Heart left ventricle (tissue), 16 donors: ENCODE results near the gene CCDC106. TPM values are rescaled to one million over a fixed set of nuclear protein-coding genes. Genes with fewer than 3 reads are reported as not detected.
A peak's percentile ranks its signal among the peaks of the same experiment; 100 is the strongest.

Experiments
- ATAC-seq, 4 donors: fragments of 200-7000 bp; cut with Tn5 transposase; one replicate each; pipeline ENCODE4 v1.9.1; 2020 to 2022; ENCODE audit warnings: moderate library complexity in 4 of 4, mild to moderate bottlenecking in 3 of 4, moderate number of reproducible peaks in 1 of 4
- DNase-seq, 5 donors: peaks; one replicate each; pipeline ENCODE4 v3.0.0-alpha.2; 2020
- H3K27ac ChIP-seq, 12 donors: fragments of 200-600 bp; sonication (generic) in 4 of 12; one replicate each; pipeline versions ENCODE4 v1.5.0 to v1.8.0; 2016 to 2022; ENCODE audit warnings: mild to moderate bottlenecking in 2 of 12
- H3K27me3 ChIP-seq, 9 donors: fragments of 200-600 bp; sonication (generic) in 2 of 9; one replicate each; pipeline versions ENCODE4 v1.5.1 to v1.8.0; 2016 to 2022; ENCODE audit warnings: mild to moderate bottlenecking in 3 of 9
- H3K36me3 ChIP-seq, 9 donors: fragments of 200-600 bp; sonication (generic) in 2 of 9; one replicate each; pipeline versions ENCODE4 v1.5.0 to v1.8.0; 2018 to 2022; ENCODE audit warnings: mild to moderate bottlenecking in 2 of 9
- H3K4me1 ChIP-seq, 12 donors: fragments of 200-600 bp; sonication (generic) in 4 of 12; one replicate each; pipeline versions ENCODE4 v1.5.0 to v1.8.0; 2016 to 2022; ENCODE audit warnings: mild to moderate bottlenecking in 3 of 12
- H3K4me3 ChIP-seq, 12 donors: fragments of 200-600 bp; sonication (generic) in 4 of 12; one replicate each; pipeline versions ENCODE4 v1.5.0 to v1.8.0; 2017 to 2022; ENCODE audit warnings: mild to moderate bottlenecking in 9 of 12, moderate library complexity in 4 of 12
- H3K9me3 ChIP-seq, 12 donors: fragments of 200-600 bp; sonication (generic) in 4 of 12; one replicate each; pipeline versions ENCODE4 v1.5.0 to v1.8.0; 2016 to 2022; ENCODE audit warnings: mild to moderate bottlenecking in 1 of 12
- CTCF ChIP-seq, 12 donors: fragments of 200-600 bp; sonication (generic) in 4 of 12; IDR thresholded peaks; one replicate each; pipeline versions ENCODE4 v1.5.0 to v1.8.0; 2018 to 2022; ENCODE audit warnings: antibody characterized with exemption in 12 of 12, mild to moderate bottlenecking in 5 of 12
- POLR2A ChIP-seq, 2 donors: fragments of 450-650 bp; IDR thresholded peaks; one replicate each; pipeline ENCODE4 v1.6.1; 2017; ENCODE audit warnings: antibody characterized with exemption in 2 of 2, mild to moderate bottlenecking in 2 of 2, moderate library complexity in 2 of 2
- WGBS, 4 donors: extraction: QIAGEN DNeasy Blood & Tissue Kit in 2 of 4; methylation state at CpG; one replicate each; pipeline versions ENCODE4 v1.1.5 to v1.1.7; 2013 to 2018; 5-methylcytosine and 5-hydroxymethylcytosine counted together
- intact Hi-C, 10 donors: fragments of 100-400 bp; cut with DNase I; formaldehyde crosslinking; loops; one replicate each; pipeline versions ENCODE4 v1.11.1 to v1.14.2; 2022
- polyA plus RNA-seq, 2 donors: library from polyadenylated mRNA; stranded (reverse); fragments of 200-250 nt; gene quantifications; one replicate each; pipeline ENCODE4 v1.2.3, GENCODE V29; 2013
- total RNA-seq, 9 donors: library from RNA; depleted of rRNA in 2 of 9; stranded (reverse); fragments of >200 nt in 2 of 9; fragmentation: NEBNext Ultra II Directional in 3 of 9; extraction: Animal tissue kit (Norgen Biotek cat#: 25700) in 3 of 9; gene quantifications; one replicate each; pipeline versions ENCODE4 v1.1.0 to v1.2.4, GENCODE V29; 2016 to 2023
- donor health status: ischemic (EF 13 %, LVEDD 7.1; RV severe dilation, severe dysfunction).
- donor health status: healthy with polysubstance abuse.
- donor health status: DM: no; HTN: yes; CAD: no.
- donor health status: DM: no; HTN: no; CAD: no.
- donor health status: ischemic (EF 25% LVEDD 6.9; RV normal size, moderate dysfunction).
- donor health status: ischemic (EF 25% LVEDD 5.7; RV mildly dilated, moderate dysfunction).
- donor health status: healthy.
- donor health status: DM: yes; HTN: yes; CAD: no.
- donor health status: ischemic (EF 35%, LVEDD 5.7; RV mildly dilated, moderate dysfunction).
- donor health status: nonischemic (EF 11% LVEDD 7.7; RV severe dilation, severe dysfunction).
- donor health status: DM: yes; HTN: yes; CAD: no.
- donor health status: PGD.
- donor health status: ischemic (EF 29% LVEDD 5.4; RV normal size, mild dysfunction).
- donor health status: nonischemic (EF 23%, LVEDD 6.1; RV moderate dilation, normal function).

Gene CCDC106
- total and polyA plus RNA-seq, 11 donors: 11.7 to 27.7 (median 16.5) TPM

- ATAC-seq (no peak), DNase-seq (no peak)
- H3K27me3 ChIP-seq: no peaks in the 10 kb centered on the region
- H3K36me3 ChIP-seq: peaks cover 0 to 24% (median 16%) of the 10 kb centered on the region in 9 donors
- no peak for TF ChIP-seq POLR2A (IDR thresholded peaks at IDR 0.05)
- no peak for TF ChIP-seq CTCF (IDR thresholded peaks at IDR 0.05)
- WGBS, 4 donors: 0 to 3% (median 1%) methylated on average over 19 of the region's 19 CpGs
- H3K9me3 ChIP-seq: no peaks in the 10 kb centered on the region
- intact Hi-C loops: loop anchor here in 1 of 10 donors (2.0 kb wide), 1 partner anchor 19 kb away; the partner anchor contains the start of gene EPN1
- H3K4me1 ChIP-seq: peaks cover 12 to 56% (median 48%) of the 10 kb centered on the region in 12 donors
- peak overlapping the region; percentile 66 to 99 (median 95) for H3K4me3 ChIP-seq
- peak overlapping the region; percentile 94 to 100 (median 99) for H3K27ac ChIP-seq
Observed at GRCh38 chr19:55655648-55656040, 7.6 kb downstream of the CCDC106 start.

- Histone ChIP-seq H3K36me3 (peaks cover 0 to 31% (median 25%) of the 10 kb centered on the region in 9 donors), H3K4me3 (peak overlapping the region in 11 of 12 donors; percentile 66 to 99 (median 94)), H3K27me3 (no peaks in the 10 kb centered on the region), H3K27ac (peak overlapping the region in 1 of 12 donors; percentile 97), H3K9me3 (no peaks in the 10 kb centered on the region), H3K4me1 (peaks cover 12 to 62% (median 48%) of the 10 kb centered on the region in 12 donors)
- DNase-seq (no peak), ATAC-seq (no peak)
- WGBS, 4 donors: 51 to 59% (median 57%) methylated on average over 7 of the region's 7 CpGs
- intact Hi-C loops: no loop called here
- TF ChIP-seq CTCF (IDR thresholded peaks at IDR 0.05) (no peak), POLR2A (IDR thresholded peaks at IDR 0.05) (no peak)
Observed at GRCh38 chr19:55656552-55656951, 8.5 kb downstream of the CCDC106 start.

GRCh38 chr19:55656988-55657747 lies 9.2 kb downstream of the CCDC106 start:
- no peak for ATAC-seq
- Histone ChIP-seq H3K36me3 (peaks cover 0 to 37% (median 31%) of the 10 kb centered on the region in 9 donors), H3K9me3 (no peaks in the 10 kb centered on the region), H3K4me3 (peak overlapping the region in 9 of 12 donors; percentile 17 to 99 (median 90)), H3K4me1 (peaks cover 12 to 62% (median 48%) of the 10 kb centered on the region in 12 donors), H3K27me3 (no peaks in the 10 kb centered on the region), H3K27ac (no peak overlapping the region)
- no peak for DNase-seq
- TF ChIP-seq CTCF (IDR thresholded peaks at IDR 0.05) (no peak), POLR2A (IDR thresholded peaks at IDR 0.05) (no peak)
- 38 to 45% (median 42%) methylated on average over 18 of the region's 18 CpGs for WGBS, 4 donors
- intact Hi-C loops: no loop called here

DNA sequence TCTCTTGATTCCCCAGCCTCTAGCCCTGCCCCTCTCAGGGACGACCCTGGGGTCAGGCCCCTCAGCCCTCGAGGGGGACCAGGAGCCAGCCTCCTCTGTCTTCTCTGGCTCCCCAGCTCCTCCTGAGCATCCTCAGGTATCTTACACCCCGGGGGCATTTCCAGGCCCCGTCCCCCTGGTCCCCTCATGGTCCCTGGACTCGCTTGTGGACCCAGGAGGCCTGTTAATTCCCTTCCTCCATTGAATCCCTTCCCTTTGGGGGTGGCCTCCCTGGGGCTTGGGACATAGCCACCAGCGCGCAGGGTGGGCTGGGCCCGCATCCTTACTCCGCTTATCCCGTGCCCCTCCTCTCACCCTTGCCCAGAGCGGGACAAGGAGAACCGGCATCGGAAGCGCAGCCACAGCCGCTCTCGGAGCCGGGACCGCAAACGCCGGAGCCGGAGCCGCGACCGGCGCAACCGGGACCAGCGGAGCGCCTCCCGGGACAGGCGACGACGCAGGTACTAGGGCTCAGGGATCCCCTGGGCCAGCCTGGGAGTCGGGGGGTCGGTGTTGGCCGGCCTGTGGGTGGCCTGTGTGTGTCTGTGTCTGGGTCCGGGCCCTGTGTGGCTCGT lies 10.9 kb downstream of the CCDC106 start:
- Histone ChIP-seq H3K9me3 (no peaks in the 10 kb centered on the region), H3K36me3 (peaks cover 3 to 54% (median 47%) of the 10 kb centered on the region in 9 donors), H3K27ac (no peak overlapping the region), H3K27me3 (no peaks in the 10 kb centered on the region), H3K4me3 (no peak overlapping the region), H3K4me1 (peaks cover 12 to 57% (median 44%) of the 10 kb centered on the region in 12 donors)
- no peak for ATAC-seq
- TF ChIP-seq CTCF (IDR thresholded peaks at IDR 0.05): no peak
- TF ChIP-seq POLR2A (IDR thresholded peaks at IDR 0.05): no peak
- WGBS, 4 donors: 84 to 92% (median 90%) methylated on average over 32 to 37 of the region's 37 CpGs
- intact Hi-C loops: loop anchor here in 1 of 10 donors (2.0 kb wide), 1 partner anchor 14 kb away; no protein-coding TSS in a partner anchor
- no peak for DNase-seq
